Lower lobe of right lung (tissue), 2 donors: ENCODE measurements around the gene IL6ST. TPM values are rescaled to one million over a fixed set of nuclear protein-coding genes. Genes with fewer than 3 reads are reported as not detected.
"Not testable (repeated sequence)": the region's sequence is repeated elsewhere in the genome, so short reads cannot be mapped to it uniquely, and the experiment has no call there.

Experiments
- ATAC-seq, 2 donors: fragments of 200-7000 bp; cut with Tn5 transposase; one replicate each; pipeline ENCODE4 v1.9.1; 2020 to 2022; ENCODE audit warnings: mild to moderate bottlenecking in 2 of 2, moderate library complexity in 2 of 2
- DNase-seq: peaks from one replicate; pipeline ENCODE4 v3.0.0-alpha.2; 2020
- H3K27ac ChIP-seq: fragments of 200-600 bp; one replicate; pipeline ENCODE4 v1.8.0; 2022
- H3K27me3 ChIP-seq: fragments of 200-600 bp; one replicate; pipeline ENCODE4 v1.8.0; 2022; ENCODE audit warnings: low read depth
- H3K36me3 ChIP-seq: fragments of 200-600 bp; one replicate; pipeline ENCODE4 v1.8.0; 2022; ENCODE audit warnings: mild to moderate bottlenecking
- H3K4me1 ChIP-seq: fragments of 200-600 bp; one replicate; pipeline ENCODE4 v1.8.0; 2022
- H3K4me3 ChIP-seq: fragments of 200-600 bp; one replicate; pipeline ENCODE4 v1.8.0; 2022; ENCODE audit warnings: mild to moderate bottlenecking
- H3K9me3 ChIP-seq: fragments of 200-600 bp; one replicate; pipeline ENCODE4 v1.8.0; 2022
- CTCF ChIP-seq: fragments of 200-600 bp; IDR thresholded peaks from one replicate; pipeline ENCODE4 v1.8.0; 2022; ENCODE audit warnings: antibody characterized with exemption, mild to moderate bottlenecking
- intact Hi-C: fragments of 100-400 bp; cut with DNase I; formaldehyde crosslinking; loops from one replicate; pipeline ENCODE4 v1.11.0; 2022
- total RNA-seq: library from RNA; stranded (reverse); fragmentation: NEBNext Ultra II Directional; extraction: Animal tissue kit (Norgen Biotek cat#: 25700); gene quantifications from one replicate; pipeline ENCODE4 v1.2.1, GENCODE V29; 2021
- donor health status: DM: no; HTN: yes; CAD: no; lungs with severe emphysema.

The IL6ST gene
- total RNA-seq, 1 donor from 2014 or later, result 353 TPM

- Histone ChIP-seq H3K36me3 (no peaks in the 10 kb centered on the region), H3K9me3 (no peaks in the 10 kb centered on the region), H3K4me1 (peaks cover 38% of the 10 kb centered on the region), H3K27ac (peak overlapping the region; percentile 99), H3K27me3 (no peaks in the 10 kb centered on the region), H3K4me3 (peak overlapping the region; percentile 78)
- TF ChIP-seq CTCF, result no peak
- intact Hi-C loops, result no loop called here
- no peak for DNase-seq
- no peak for ATAC-seq
Observed at GRCh38 chr5:55993731-55994494, 850 bp downstream of the IL6ST start.

GRCh38 chr5:55993013-55993412 is 1.8 kb downstream of the IL6ST start:
- Histone ChIP-seq H3K9me3 (no peaks in the 10 kb centered on the region), H3K27me3 (no peaks in the 10 kb centered on the region), H3K4me3 (peak overlapping the region; percentile 78), H3K4me1 (peaks cover 41% of the 10 kb centered on the region), H3K27ac (peak overlapping the region; percentile 99), H3K36me3 (no peaks in the 10 kb centered on the region)
- intact Hi-C loops, result no loop called here
- DNase-seq, result no peak
- ATAC-seq, result no peak
- no peak for TF ChIP-seq CTCF

- peaks cover 52% of the 10 kb centered on the region for H3K4me1 ChIP-seq
Observed at GRCh38 chr5:55991768-55992486, 2.8 kb downstream of the IL6ST start.

GRCh38 chr5:55990895-55991294 is 3.9 kb downstream of the IL6ST start:
- peak overlapping the region; percentile 78 for H3K4me3 ChIP-seq
- DNase-seq, H3K27me3 ChIP-seq, ATAC-seq, H3K9me3 ChIP-seq, H3K27ac ChIP-seq, intact Hi-C loops: not testable (repeated sequence)
- peaks cover 10% of the 10 kb centered on the region for H3K36me3 ChIP-seq
- H3K4me1 ChIP-seq, result peaks cover 45% of the 10 kb centered on the region

More at GRCh38 chr5:55991768-55992486, 2.8 kb downstream of the IL6ST start:
- ATAC-seq (no peak), DNase-seq (no peak)
- Histone ChIP-seq H3K36me3 (peaks cover 1% of the 10 kb centered on the region), H3K9me3 (no peaks in the 10 kb centered on the region), H3K27me3 (no peaks in the 10 kb centered on the region), H3K4me3 (peak overlapping the region; percentile 78), H3K27ac (peak overlapping the region; percentile 99)
- no peak for TF ChIP-seq CTCF
- intact Hi-C loops, result no loop called here

DNA sequence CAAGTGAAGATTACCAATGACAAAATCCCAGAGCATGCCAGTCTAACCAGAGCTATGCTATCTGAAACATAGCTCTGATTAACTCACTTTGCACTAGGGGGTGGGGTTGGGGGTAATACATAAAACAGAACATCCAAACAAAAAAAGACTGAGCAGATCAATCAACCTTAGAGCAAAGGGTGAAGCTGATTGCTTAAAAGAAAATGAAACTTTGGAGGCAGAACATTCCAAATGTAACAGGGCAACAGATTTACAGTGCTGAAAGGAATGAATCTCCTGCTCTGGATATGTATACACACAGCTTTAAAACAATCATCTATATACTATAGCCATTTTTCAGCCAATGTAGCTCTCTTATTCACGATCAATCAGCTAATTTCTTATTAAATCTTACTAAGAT is 4.9 kb downstream of the IL6ST start:
- ATAC-seq (no peak), DNase-seq (no peak)
- H3K27ac ChIP-seq, result no peak overlapping the region
- H3K27me3 ChIP-seq, result no peaks in the 10 kb centered on the region
- H3K4me1 ChIP-seq, result peaks cover 50% of the 10 kb centered on the region
- intact Hi-C loops, result no loop called here
- no peak for TF ChIP-seq CTCF
- H3K9me3 ChIP-seq, result no peaks in the 10 kb centered on the region
- H3K4me3 ChIP-seq, result peak overlapping the region; percentile 26
- H3K36me3 ChIP-seq, result peaks cover 10% of the 10 kb centered on the region
